Muscle layer of duodenum (tissue), 2 donors: ENCODE data around the gene MT1B.
"Not testable (repeated sequence)": the region's sequence is repeated elsewhere in the genome, so short reads cannot be mapped to it uniquely, and the experiment has no call there.

ENCODE experiments used
- H3K27ac ChIP-seq: one replicate; pipeline ENCODE4 v1.7.0; 2013; ENCODE audit warnings: mild to moderate bottlenecking, low read length
- H3K27me3 ChIP-seq: one replicate; pipeline ENCODE4 v1.7.0; 2013; ENCODE audit warnings: low read depth, mild to moderate bottlenecking, control low read depth, low read length
- H3K36me3 ChIP-seq, 2 donors: one replicate each; pipeline ENCODE4 v1.7.0; 2013; ENCODE audit warnings: low read length in 2 of 2, control low read depth in 1 of 2, mild to moderate bottlenecking in 1 of 2; ENCODE audit not compliant: insufficient read depth in 2 of 2, control insufficient read depth in 1 of 2
- H3K4me1 ChIP-seq, 2 donors: one replicate each; pipeline ENCODE4 v1.7.0; 2013; ENCODE audit warnings: low read length in 2 of 2, mild to moderate bottlenecking in 2 of 2, control low read depth in 1 of 2, moderate library complexity in 1 of 2; ENCODE audit not compliant: insufficient read depth in 2 of 2, control insufficient read depth in 1 of 2
- H3K4me3 ChIP-seq, 2 donors: one replicate each; pipeline ENCODE4 v1.7.0; 2013; ENCODE audit warnings: low read length in 2 of 2, low read depth in 1 of 2, mild to moderate bottlenecking in 1 of 2
- H3K9me3 ChIP-seq, 2 donors: one replicate each; pipeline ENCODE4 v1.7.0; 2013; ENCODE audit warnings: low read length in 2 of 2, control low read depth in 1 of 2, mild to moderate bottlenecking in 1 of 2; ENCODE audit not compliant: control insufficient read depth in 1 of 2
- donor health status: healthy.

The MT1B gene

DNA sequence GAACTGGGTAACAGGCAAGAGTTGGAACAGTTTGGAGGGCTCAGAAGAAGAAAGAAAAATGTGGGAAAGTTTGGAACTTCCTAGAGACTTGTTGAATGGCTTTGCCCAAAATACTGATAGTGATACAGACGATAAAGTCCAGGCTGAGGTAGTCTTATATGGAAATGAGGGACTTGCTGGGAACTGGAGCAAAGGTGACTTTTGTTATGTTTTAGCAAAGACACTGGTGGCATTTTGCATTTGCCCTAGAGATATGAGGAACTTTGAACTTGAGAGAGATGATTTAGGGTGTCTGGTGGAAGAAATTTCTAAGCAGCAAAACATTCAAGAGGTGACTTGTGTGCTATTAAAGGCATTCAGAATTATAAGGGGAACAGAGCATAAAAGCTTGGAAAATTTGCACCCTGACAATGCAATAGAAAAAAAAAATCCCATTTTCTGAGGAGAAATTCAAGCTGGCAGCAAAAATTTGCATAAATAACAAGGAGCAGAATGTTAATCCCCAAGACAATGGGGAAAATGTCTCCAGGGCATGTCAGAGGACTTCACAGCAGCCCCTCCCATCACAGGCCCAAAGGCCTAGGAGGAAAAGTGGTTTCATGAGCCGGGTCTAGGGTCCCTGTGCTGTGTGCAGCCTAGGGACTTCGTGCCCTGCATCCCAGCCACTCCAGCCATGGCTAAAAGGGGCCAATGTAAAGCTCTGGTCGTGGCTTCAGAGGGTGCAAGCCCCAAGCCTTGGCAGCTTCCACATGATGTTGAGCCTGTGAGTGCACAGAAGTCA, 29.8 kb upstream of the MT1B start:
- H3K4me1 ChIP-seq, result peaks cover 0 to 15% of the 10 kb centered on the region in 2 donors
- not testable (repeated sequence) for H3K27ac ChIP-seq, H3K9me3 ChIP-seq, H3K27me3 ChIP-seq, H3K36me3 ChIP-seq, H3K4me3 ChIP-seq

GRCh38 chr16:56623184-56623583, 28.5 kb upstream of the MT1B start:
- H3K36me3 ChIP-seq, H3K4me3 ChIP-seq, H3K4me1 ChIP-seq, H3K27me3 ChIP-seq, H3K9me3 ChIP-seq, H3K27ac ChIP-seq: not testable (repeated sequence)

- no peak overlapping the region for H3K4me3 ChIP-seq
- H3K4me1 ChIP-seq, result peaks cover 0 to 7% of the 10 kb centered on the region in 2 donors
- no peaks in the 10 kb centered on the region for H3K36me3 ChIP-seq
- no peaks in the 10 kb centered on the region for H3K27me3 ChIP-seq
- H3K9me3 ChIP-seq, result no peaks in the 10 kb centered on the region
- no peak overlapping the region for H3K27ac ChIP-seq
These were observed 28.0 kb upstream of the MT1B start for GRCh38 chr16:56623637-56624036.

DNA sequence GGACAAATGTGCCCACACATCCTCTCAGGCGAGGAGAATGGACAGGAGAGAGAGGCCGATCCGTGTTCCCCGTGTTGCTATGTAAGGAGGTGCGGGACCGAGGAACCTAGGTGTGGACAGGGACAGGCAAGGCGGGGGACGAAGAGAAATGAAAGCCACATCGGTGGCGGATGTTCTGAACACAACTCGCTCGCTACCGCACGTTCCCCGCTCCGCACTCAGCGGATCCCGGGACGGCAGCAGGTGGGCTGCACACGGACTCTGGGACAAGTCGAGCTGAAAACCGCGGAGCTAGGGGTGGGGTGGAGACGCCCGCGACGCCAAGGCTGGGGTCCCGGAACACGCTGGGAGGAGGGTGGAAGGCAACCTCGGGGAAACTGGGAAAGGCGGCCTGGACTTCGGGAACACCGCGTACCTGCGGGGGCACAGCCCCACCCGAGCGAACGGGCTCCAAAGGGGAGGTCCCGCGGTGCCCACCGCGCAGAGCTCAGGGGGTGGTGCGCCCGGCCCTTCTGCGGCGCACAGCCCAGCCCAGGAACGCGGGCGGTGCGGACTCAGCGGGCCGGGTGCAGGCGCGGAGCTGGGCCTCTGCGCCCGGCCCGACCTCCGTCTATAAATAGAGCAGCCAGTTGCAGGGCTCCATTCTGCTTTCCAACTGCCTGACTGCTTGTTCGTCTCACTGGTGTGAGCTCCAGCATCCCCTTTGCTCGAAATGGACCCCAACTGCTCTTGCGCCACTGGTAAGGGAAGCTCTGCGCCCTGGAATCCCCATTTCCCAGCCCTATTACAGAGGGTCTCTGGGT, 26.3 kb upstream of the MT1B start, which contains the start of gene MT1E:
MT1E (plus strand) TSS at position 642 of the 803 bp plus-strand sequence; CDS start at position 713, 71 bp downstream.
- no peaks in the 10 kb centered on the region for H3K27me3 ChIP-seq
- H3K4me3 ChIP-seq, result peak within 1 kb of the TSS; percentile 74 to 75
- H3K4me1 ChIP-seq, result peaks cover 0 to 7% of the 10 kb centered on the region in 2 donors
- H3K9me3 ChIP-seq, result no peaks in the 10 kb centered on the region
- H3K27ac ChIP-seq, result peak within 1 kb of the TSS; percentile 90
- H3K36me3 ChIP-seq, result no peaks in the 10 kb centered on the region

- Histone ChIP-seq H3K4me1 (peaks cover 0 to 7% of the 10 kb centered on the region in 2 donors), H3K27ac (peak overlapping the region; percentile 90), H3K9me3 (no peaks in the 10 kb centered on the region), H3K27me3 (no peaks in the 10 kb centered on the region), H3K36me3 (no peaks in the 10 kb centered on the region), H3K4me3 (peak overlapping the region; percentile 74 to 75)
These were observed 25.6 kb upstream of the MT1B start for GRCh38 chr16:56625943-56626654.

- Histone ChIP-seq H3K4me3 (peak overlapping the region; percentile 74 to 75), H3K27me3 (no peaks in the 10 kb centered on the region), H3K4me1 (peaks cover 0 to 7% of the 10 kb centered on the region in 2 donors), H3K9me3 (no peaks in the 10 kb centered on the region), H3K36me3 (no peaks in the 10 kb centered on the region), H3K27ac (peak overlapping the region; percentile 90)
These were observed 25.0 kb upstream of the MT1B start for GRCh38 chr16:56626685-56627084.

- no peak overlapping the region for H3K27ac ChIP-seq
- H3K4me3 ChIP-seq, result no peak overlapping the region
- no peaks in the 10 kb centered on the region for H3K9me3 ChIP-seq
- H3K36me3 ChIP-seq, result no peaks in the 10 kb centered on the region
- peaks cover 4% of the 10 kb centered on the region for H3K27me3 ChIP-seq
- H3K4me1 ChIP-seq, result peaks cover 0 to 7% of the 10 kb centered on the region in 2 donors
These were observed 23.0 kb upstream of the MT1B start for GRCh38 chr16:56628486-56629350.

- peaks cover 0 to 7% of the 10 kb centered on the region in 2 donors for H3K4me1 ChIP-seq
- no peak overlapping the region for H3K4me3 ChIP-seq
- H3K9me3 ChIP-seq, result no peaks in the 10 kb centered on the region
- H3K27me3 ChIP-seq, result peaks cover 7% of the 10 kb centered on the region
- H3K36me3 ChIP-seq, result no peaks in the 10 kb centered on the region
- H3K27ac ChIP-seq, result no peak overlapping the region
These were observed 22.2 kb upstream of the MT1B start for GRCh38 chr16:56629531-56629930.

DNA sequence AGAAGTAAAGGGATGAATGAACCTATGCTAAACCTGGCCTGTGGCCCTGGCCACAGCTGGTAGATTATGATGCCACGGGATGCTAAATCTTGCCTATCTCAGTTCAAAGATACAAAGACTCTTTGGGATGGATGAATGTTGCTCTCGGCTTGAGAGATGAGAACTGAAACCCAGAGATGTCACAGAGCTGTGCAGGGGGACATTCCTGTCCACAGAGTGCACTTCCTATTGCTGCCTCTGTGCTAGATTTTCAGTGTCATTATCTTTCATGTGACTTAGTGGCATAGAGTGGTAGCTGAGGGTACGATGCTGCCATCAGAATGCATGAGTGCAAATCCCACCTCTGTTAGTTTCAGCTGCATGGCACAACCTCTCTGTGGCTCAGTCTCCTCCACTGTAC, 21.6 kb upstream of the MT1B start:
- no peak overlapping the region for H3K4me3 ChIP-seq
- no peak overlapping the region for H3K27ac ChIP-seq
- H3K27me3 ChIP-seq, result peaks cover 12% of the 10 kb centered on the region
- no peaks in the 10 kb centered on the region for H3K9me3 ChIP-seq
- H3K4me1 ChIP-seq, result peaks cover 0 to 11% of the 10 kb centered on the region in 2 donors
- no peaks in the 10 kb centered on the region for H3K36me3 ChIP-seq

DNA sequence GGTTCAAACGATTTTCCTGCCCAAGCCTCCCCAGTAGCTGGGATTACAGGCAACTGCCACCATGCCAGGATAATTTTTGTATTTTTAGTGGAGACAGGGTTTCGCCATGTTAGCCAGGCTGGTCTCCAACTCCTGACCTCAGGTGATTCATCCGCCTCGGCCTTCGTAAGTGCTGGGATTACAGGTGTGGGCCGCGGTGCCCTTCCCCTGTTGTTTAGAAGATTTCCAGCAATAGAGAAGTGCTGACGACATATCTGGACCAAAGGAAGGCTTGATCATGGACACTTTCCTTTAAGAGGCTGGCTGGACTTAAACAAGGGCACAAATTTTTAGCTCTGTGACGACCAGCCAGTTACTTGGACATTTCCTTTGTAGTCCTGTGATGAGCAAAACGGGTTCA, 20.5 kb upstream of the MT1B start:
- H3K27ac ChIP-seq, result no peak overlapping the region
- H3K9me3 ChIP-seq, result no peaks in the 10 kb centered on the region
- H3K36me3 ChIP-seq, result no peaks in the 10 kb centered on the region
- peaks cover 17% of the 10 kb centered on the region for H3K27me3 ChIP-seq
- no peak overlapping the region for H3K4me3 ChIP-seq
- peaks cover 0 to 18% of the 10 kb centered on the region in 2 donors for H3K4me1 ChIP-seq
